Thoracic aorta (tissue), 2 donors: Measurements from ENCODE around the gene AOX1. TPM values are rescaled to one million over a fixed set of nuclear protein-coding genes. Genes with fewer than 3 reads are reported as not detected.

Experiments used
- ATAC-seq: fragments of 150-250 bp; one replicate; pipeline ENCODE4 v1.8.0; 2017; ENCODE audit warnings: low read depth; ENCODE audit not compliant: insufficient number of reproducible peaks, low FRiP score
- DNase-seq: peaks from one replicate; pipeline ENCODE4 v3.0.0-alpha.2; 2020; ENCODE audit warnings: low spot score
- H3K27ac ChIP-seq, 2 donors: fragments of 200-600 bp; sonication (generic); 1 replicate in 1 of 2; 2 replicates in 1 of 2; pipeline ENCODE4 v1.5.1; 2016; ENCODE audit warnings: mild to moderate bottlenecking in 2 of 2, moderate library complexity in 2 of 2
- H3K27me3 ChIP-seq: fragments of 200-600 bp; sonication (generic); replicated peaks from 2 replicates; pipeline ENCODE4 v1.6.0; 2016; ENCODE audit warnings: mild to moderate bottlenecking; ENCODE audit not compliant: insufficient read depth
- H3K36me3 ChIP-seq: fragments of 200-600 bp; sonication (generic); one replicate; pipeline ENCODE4 v1.5.1; 2016
- H3K4me1 ChIP-seq, 2 donors: fragments of 200-600 bp; sonication (generic); 1 replicate in 1 of 2; 2 replicates in 1 of 2; pipeline versions ENCODE4 v1.5.1 to v1.6.0; 2016; ENCODE audit warnings: low read depth in 2 of 2, mild to moderate bottlenecking in 1 of 2; ENCODE audit not compliant: control insufficient read depth in 1 of 2
- H3K4me3 ChIP-seq: fragments of 200-600 bp; sonication (generic); 2 replicates; pipeline ENCODE4 v1.5.1; 2016; ENCODE audit warnings: mild to moderate bottlenecking
- H3K9me3 ChIP-seq: fragments of 200-600 bp; sonication (generic); 2 replicates; pipeline ENCODE4 v1.5.1; 2016
- total RNA-seq, 2 donors: library from RNA; depleted of rRNA; stranded (reverse); fragments of >200 nt; gene quantifications; one replicate each; pipeline versions ENCODE4 v1.1.0 to v1.2.3, GENCODE V29; 2016
- TF ChIP-seq, protein P1 (sequence below): fragments of 200-600 bp; sonication (generic); IDR thresholded peaks from one replicate; pipeline ENCODE4 v1.5.1; 2019; ENCODE audit warnings: antibody characterized with exemption

The AOX1 gene
- total RNA-seq, 2 donors from 2014 or later: 56.1 to 69.9 TPM

DNA sequence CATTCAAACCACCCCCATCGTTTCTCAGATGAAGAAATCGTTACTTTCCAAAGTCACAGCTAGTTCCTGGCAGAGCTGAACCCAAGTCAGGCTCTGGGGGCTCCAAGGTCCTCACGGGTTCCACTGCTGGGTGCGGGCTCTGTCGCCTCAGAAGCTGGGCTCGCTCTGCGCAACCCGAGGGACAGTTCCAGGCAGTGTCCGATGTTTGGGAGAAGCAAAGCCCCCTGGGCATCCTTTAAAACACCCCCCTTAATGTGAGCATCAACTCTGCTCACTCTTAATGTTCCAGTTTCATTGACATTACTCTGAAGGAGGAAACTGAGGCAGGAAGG, 796 bp downstream of the AOX1 start:
- TF ChIP-seq, protein P1, sequence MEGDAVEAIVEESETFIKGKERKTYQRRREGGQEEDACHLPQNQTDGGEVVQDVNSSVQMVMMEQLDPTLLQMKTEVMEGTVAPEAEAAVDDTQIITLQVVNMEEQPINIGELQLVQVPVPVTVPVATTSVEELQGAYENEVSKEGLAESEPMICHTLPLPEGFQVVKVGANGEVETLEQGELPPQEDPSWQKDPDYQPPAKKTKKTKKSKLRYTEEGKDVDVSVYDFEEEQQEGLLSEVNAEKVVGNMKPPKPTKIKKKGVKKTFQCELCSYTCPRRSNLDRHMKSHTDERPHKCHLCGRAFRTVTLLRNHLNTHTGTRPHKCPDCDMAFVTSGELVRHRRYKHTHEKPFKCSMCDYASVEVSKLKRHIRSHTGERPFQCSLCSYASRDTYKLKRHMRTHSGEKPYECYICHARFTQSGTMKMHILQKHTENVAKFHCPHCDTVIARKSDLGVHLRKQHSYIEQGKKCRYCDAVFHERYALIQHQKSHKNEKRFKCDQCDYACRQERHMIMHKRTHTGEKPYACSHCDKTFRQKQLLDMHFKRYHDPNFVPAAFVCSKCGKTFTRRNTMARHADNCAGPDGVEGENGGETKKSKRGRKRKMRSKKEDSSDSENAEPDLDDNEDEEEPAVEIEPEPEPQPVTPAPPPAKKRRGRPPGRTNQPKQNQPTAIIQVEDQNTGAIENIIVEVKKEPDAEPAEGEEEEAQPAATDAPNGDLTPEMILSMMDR: no peak
- ATAC-seq: no peak
- no peaks in the 10 kb centered on the region for H3K36me3 ChIP-seq
- no peaks in the 10 kb centered on the region for H3K9me3 ChIP-seq
- peaks cover 0 to 12% of the 10 kb centered on the region in 2 donors for H3K4me1 ChIP-seq
- DNase-seq: no peak
- H3K27me3 ChIP-seq: no peaks in the 10 kb centered on the region
- H3K4me3 ChIP-seq: peak overlapping the region; percentile 84
- H3K27ac ChIP-seq: peak overlapping the region; percentile 58 to 63

DNA sequence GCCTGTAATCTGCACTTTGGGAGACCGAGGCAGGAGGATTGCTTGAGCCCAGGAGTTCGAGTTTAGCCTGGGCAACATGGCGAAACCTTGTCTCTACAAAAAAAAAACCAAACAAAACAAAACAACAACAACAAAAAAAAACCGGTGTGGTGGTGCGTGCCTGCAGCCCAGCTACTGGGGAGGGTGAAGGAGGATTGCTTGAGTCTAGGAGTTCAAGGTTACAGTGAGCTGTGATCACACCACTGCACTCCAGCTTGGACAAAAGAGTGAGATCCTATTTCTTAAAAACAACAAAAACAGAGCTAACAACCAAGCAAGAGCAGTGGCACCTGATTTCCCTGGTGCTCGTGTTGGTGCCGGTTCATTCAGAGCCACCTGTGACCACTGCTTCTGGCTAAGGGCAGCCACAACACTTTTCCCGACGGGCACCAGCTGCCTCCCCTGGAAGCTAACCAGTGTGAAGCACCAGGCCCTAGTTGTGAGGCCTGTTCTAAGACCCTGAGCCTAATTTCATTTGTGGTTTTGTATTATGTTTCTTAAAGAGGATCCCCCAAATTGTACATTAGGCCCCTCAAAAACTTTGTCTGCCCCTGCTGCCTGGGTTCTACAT, 1.3 kb downstream of the AOX1 start:
- no peaks in the 10 kb centered on the region for H3K9me3 ChIP-seq
- H3K36me3 ChIP-seq: no peaks in the 10 kb centered on the region
- peaks cover 0 to 12% of the 10 kb centered on the region in 2 donors for H3K4me1 ChIP-seq
- peak overlapping the region in 1 of 2 donors; percentile 58 for H3K27ac ChIP-seq
- peak overlapping the region; percentile 84 for H3K4me3 ChIP-seq
- ATAC-seq (no peak), DNase-seq (no peak)
- TF ChIP-seq, protein P1: no peak
- H3K27me3 ChIP-seq: no peaks in the 10 kb centered on the region

DNA sequence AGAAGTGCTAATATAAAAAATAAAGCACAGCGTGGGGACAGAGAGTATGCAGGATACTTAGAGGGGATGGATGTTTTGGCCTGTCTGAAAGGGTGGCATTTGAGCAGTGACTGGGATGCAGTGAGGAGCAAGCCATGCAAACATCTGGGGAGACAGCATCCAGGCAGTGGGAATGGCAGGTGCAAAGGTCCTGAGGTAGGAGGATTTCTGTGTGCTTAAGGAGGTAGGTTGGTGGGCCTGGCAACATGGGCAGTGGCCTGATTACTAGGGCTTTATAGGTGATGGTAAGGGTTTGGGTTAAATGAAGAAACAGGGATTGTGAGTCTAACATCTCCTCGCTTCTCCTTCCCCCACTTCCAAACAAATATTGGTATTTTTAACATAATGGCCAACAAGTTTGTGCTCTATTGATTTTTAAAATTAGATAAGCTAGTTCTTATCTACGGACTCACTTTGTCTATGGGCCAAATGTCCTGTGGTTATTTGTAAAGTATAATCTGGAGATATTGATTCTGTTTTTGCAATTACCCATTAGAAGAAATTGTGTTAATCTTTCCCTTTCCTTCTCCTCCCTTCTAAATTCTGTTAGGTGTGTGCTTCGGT, 2.4 kb downstream of the AOX1 start:
- no peak for DNase-seq
- TF ChIP-seq, protein P1: no peak
- Histone ChIP-seq H3K4me3 (no peak overlapping the region), H3K27ac (no peak overlapping the region), H3K9me3 (no peaks in the 10 kb centered on the region), H3K36me3 (no peaks in the 10 kb centered on the region), H3K4me1 (peaks cover 0 to 12% of the 10 kb centered on the region in 2 donors), H3K27me3 (no peaks in the 10 kb centered on the region)
- ATAC-seq: no peak

DNA sequence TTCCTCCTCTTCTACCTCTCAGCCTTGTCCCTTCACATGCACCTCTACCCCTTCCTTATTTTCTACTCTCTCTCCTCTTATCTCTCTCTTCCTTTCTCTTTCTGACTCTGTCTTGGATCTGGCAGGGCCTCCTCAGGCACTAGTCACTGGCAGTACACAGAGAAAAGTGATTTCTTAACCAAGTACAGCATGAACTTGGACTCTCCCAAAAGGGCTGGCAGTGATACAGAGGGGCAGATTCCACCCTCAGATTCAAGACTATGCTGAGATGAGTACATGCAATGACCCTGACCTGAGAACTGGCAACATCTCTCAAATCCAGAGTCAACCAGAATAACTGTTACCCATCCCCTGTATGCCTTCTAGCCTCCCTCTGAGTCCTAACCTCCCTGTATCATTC, 4.3 kb downstream of the AOX1 start:
- no peak overlapping the region for H3K27ac ChIP-seq
- no peaks in the 10 kb centered on the region for H3K27me3 ChIP-seq
- H3K36me3 ChIP-seq: no peaks in the 10 kb centered on the region
- H3K4me3 ChIP-seq: no peak overlapping the region
- no peaks in the 10 kb centered on the region for H3K9me3 ChIP-seq
- ATAC-seq (no peak), DNase-seq (no peak)
- TF ChIP-seq, protein P1: no peak
- H3K4me1 ChIP-seq: peaks cover 0 to 12% of the 10 kb centered on the region in 2 donors

DNA sequence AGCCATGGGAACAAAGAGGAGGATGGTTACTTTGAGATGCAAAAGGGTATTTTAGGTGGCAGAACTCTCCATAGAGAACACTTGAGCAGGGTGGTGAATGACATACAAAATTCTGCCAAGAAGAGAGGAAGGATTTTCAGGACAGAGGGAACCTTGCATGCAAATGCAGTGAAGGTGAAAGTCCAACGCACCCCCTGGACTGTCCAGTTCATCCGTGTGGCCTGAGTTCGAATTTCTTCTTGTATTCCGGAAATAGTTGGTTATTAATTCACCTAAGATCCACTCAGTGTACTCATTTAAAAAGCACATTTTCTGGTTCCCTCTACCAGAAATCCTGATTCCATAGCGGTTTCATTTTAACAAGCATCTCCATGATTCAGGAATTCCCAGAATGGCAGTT, 5.5 kb downstream of the AOX1 start:
- Histone ChIP-seq H3K4me1 (peaks cover 0 to 8% of the 10 kb centered on the region in 2 donors), H3K4me3 (no peak overlapping the region), H3K36me3 (peaks cover 4% of the 10 kb centered on the region), H3K27me3 (no peaks in the 10 kb centered on the region), H3K9me3 (no peaks in the 10 kb centered on the region), H3K27ac (no peak overlapping the region)
- TF ChIP-seq, protein P1: no peak
- DNase-seq: no peak
- no peak for ATAC-seq
